Tracheal epithelial cell (primary cell): Measurements from ENCODE around the gene GANC. TPM values are rescaled to one million over a fixed set of nuclear protein-coding genes. Genes with fewer than 3 reads are reported as not detected.

ENCODE experiments used
- total RNA-seq: library from RNA; depleted of rRNA; stranded (reverse); fragments of >200 nt; gene quantifications from 2 replicates; pipeline ENCODE4 v1.2.1, GENCODE V29; 2014

The GANC gene
- 20.5 and 23.9 TPM in 2 replicates for total RNA-seq

DNA sequence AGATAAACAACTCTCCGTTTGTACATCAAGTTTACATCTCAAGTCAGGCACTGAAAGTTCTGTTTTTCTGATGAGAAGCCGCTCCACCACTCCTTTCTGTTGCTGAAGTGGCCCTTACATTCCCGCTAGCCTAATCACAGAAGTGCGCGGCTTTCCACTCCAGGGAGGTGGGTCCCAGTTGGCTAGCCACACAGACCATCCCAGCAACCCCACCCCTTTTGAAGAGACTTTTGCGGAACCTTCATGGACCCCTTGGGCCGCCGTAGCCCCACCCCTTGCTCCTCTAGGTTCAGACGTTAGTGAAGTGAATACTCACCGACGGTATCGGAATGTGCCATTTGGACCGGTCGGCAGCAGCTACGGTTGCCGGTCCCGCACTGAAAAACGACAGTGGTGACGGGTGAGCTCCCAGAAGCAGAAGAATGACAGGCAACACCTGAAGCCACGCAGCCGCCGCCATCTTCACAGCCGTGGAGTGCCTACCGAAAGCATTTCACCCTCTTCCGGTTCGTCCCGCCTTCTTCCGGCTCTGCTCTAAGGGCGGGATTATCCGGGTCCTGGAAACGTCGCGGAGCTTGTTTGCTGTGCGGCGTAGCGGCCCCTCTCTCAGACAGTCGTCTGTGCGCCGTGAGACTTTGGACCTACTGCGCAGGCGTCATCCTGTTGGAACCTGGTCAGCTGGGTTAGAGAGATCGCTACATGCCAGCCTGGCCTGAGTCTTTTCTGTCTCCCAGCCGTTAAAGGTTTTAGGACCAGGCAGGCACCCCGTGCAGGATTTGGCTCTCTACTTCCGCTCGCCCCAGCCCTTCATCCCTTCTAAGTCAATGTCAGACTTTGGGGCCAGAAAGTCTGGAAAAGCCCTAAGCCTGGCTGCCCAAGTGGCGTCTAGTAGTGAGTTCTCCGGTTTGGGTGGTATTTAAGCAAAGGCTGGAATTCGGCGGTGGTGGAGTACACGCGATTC lies at the start of gene GANC, which contains the start of gene TMEM87A:
Gene GANC (plus strand): TSS at position 263 of the 961 bp plus-strand sequence. CDS start 1,281 bp downstream, outside the sequence.
Gene TMEM87A (minus strand): TSS at position 495 of the 961 bp plus-strand sequence. CDS start 35 bp downstream, at position 460.

GRCh38 chr15:42359249-42359648 lies 86.2 kb downstream of the GANC start, which contains the start of gene CAPN3:
Gene CAPN3, plus strand, starts transcription at chr15:42359501. Its CDS starts 305 bp downstream, at chr15:42359806.

Other genes starting within 250 kb of the GANC start
- under 0.01 TPM in 1 of 2 replicates, not detected in the other for gene PLA2G4D, start 178.6 kb upstream of the GANC start, total RNA-seq
- 3.9 and 17.1 TPM in 2 replicates for gene PLA2G4F, start 116.6 kb upstream of the GANC start, total RNA-seq
- 27.2 and 28.1 TPM in 2 replicates for gene VPS39, start 64.9 kb upstream of the GANC start, total RNA-seq
- 107 and 170 TPM in 2 replicates for gene TMEM87A, start 232 bp downstream of the GANC start, total RNA-seq
- gene CAPN3, start 86.3 kb downstream of the GANC start, total RNA-seq = 0.43 and 5.5 TPM in 2 replicates
- 37.6 and 37.9 TPM in 2 replicates for gene ZNF106, start 217.9 kb downstream of the GANC start, total RNA-seq
- 36.2 and 86.5 TPM in 2 replicates for gene SNAP23, start 222.4 kb downstream of the GANC start, total RNA-seq